KG1 (cell line): ENCODE results near the gene DUS2.
"Not testable (repeated sequence)": the region's sequence is repeated elsewhere in the genome, so short reads cannot be mapped to it uniquely, and the experiment has no call there.

Source experiments
- DNase-seq: peaks from one replicate; lab custom pipeline; 2025; lab: John Stamatoyannopoulos, UW

Gene DUS2

DNA sequence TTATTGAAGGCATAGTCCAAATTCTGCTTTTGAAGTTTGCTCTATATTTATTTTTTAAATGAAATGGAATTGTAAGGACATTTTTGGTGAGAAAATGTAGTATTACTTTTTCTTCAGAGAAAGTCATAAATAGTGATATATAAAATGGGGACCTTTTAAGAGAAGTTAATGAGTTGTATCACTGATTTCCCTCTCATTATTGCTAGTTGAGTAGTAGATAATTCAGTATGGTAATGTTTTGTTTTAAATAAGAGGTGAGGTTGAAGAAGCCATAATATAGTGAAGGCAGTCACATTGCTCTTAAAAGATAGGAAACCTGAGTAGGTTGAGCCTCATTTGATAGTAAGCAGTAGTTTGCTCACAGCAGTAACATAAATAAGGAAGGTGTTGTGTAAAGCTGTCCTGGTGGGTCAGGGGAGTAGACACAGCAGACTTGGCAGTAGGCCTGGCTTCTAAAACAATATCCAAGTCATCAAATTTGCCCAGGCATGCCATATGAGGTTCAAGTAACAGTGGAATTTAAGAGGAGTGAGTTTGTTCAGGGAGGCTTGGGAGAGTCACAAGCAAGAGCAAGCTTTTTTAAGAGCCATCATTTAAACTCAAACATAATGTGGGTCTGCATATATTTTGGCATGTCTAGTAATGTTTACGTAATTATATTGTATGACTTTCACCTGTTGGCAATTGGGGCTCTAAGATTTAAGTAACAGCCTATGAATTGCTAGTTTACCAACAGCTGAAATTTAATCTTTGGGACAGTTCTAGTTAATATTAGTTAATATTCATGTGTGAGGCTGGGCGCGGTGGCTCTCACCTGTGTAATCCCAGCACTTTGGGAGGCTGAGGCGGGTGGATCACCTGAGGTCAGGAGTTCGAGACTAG, 68.5 kb downstream of the DUS2 start:
- no peak for DNase-seq

- not testable (repeated sequence) for DNase-seq
These were observed 69.2 kb downstream of the DUS2 start for GRCh38 chr16:68092275-68092674.

GRCh38 chr16:68093816-68094613, 70.9 kb downstream of the DUS2 start:
- no peak for DNase-seq

GRCh38 chr16:68094614-68094934, 71.5 kb downstream of the DUS2 start:
- no peak for DNase-seq

- no peak for DNase-seq
These were observed 73.4 kb downstream of the DUS2 start for GRCh38 chr16:68096491-68096890.

DNA sequence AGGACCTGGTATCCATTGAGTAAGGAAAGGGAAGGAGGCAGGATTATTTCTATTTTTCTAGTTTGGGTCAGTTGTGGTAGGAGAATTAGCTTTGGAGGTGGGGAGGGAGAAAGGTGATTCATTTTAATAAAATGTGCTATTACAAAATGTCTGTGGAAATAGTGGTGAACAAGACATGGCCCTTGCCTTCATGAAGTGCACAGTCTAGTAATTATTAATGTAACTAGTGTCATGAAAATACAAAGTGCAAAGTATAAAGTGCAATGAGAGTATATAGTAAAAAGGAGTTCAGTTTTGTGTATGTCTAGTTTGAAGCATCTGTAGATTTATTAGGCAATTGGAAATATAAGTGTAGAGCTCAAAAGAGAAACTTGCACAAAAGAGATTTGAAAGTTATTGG, 74.0 kb downstream of the DUS2 start:
- no peak for DNase-seq

- DNase-seq, result no peak
These were observed 74.8 kb downstream of the DUS2 start for GRCh38 chr16:68097895-68098294.

GRCh38 chr16:68100488-68100887, 77.4 kb downstream of the DUS2 start:
- DNase-seq, result no peak

DNA sequence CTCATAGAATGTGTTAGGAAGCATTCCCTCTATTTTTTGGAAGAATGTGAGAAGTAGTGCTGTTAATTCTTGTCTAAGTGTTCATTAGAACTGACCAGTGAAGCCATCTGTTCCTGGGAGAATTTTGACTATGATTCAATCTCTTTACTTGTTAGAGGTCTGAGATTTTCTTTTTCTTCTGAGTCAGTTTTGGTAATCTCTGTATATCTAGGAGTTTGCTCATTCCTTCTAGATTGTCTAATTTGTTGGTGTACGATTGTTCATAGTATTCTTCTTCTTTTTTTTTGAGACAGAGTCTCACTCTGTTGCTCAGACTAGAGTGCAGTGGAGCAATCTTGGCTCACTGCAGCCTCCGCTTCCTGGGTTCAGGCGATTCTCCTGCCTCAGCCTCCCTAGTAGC, 82.5 kb downstream of the DUS2 start:
- no peak for DNase-seq

DNA sequence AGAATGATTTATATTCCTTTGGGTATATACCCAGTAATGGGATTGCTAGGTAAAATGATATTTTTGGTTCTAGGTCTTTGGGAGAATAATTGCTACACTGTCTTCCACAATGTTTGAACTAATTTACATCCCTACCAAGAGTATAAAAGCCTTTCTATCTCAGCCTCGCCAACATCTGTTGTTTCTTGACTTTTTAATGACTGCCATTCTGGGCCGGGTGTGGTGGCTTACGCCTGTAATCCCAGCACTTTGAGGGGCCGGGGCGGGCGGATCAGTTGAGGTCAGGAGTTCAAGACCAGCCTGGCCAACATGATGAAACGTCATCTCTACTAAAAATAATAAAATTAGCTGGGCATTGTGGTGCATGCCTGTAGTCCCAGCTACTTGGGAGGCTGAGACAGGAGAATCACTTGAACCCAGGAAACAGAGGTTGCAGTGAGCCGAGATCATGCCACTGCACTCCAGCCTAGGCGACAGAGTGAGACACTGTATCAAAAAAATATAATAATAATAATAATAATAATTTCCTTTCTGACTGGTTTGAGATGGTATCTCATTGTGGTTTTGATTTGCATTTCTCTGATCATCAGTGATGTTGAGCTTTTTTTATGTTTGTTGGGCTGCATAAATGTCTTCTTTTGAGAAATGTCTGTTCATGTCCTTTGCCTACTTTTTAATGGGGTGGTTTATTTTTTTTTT, 84.3 kb downstream of the DUS2 start:
- not testable (repeated sequence) for DNase-seq

DNA sequence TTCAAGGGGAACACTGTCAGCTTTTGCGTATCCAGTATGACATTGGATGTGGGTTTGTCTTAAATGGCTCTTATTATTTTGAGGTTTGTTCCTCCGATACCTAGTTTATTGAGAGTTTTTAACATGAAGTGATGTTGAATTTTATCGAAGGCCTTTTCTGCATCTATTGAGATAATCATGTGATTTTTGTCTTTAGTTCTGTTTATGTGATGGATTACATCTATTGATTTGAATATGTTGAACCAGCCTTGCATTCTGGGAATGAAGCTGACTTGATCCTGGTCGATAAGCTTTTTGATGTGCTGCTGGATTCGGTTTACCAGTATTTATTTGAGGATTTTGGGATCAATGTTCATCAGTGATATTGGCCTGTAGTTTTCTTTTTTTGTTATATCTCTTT, 86.1 kb downstream of the DUS2 start:
- not testable (repeated sequence) for DNase-seq

DNA sequence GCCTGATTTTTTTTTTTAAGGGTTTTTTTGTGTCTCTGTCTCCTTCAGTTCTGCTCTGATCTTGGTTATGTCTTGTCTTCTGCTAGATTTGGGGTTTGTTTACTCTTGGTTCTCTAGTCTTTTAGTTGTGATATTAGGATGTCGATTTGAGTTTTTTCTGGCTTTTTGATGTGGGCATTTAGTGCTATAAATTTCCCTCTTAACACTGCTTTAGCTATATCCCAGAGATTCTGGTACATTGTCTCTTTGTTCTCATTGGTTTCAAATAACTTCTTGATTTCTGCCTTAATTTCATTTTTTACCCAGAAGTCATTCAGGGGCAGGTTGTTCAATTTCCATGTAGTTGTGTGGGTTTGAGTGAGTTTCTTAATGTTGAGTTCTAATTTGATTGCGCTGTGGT, 87.5 kb downstream of the DUS2 start:
- DNase-seq, result not testable (repeated sequence)

- DNase-seq, result no peak
These were observed 88.3 kb downstream of the DUS2 start for GRCh38 chr16:68111379-68111778.

DNA sequence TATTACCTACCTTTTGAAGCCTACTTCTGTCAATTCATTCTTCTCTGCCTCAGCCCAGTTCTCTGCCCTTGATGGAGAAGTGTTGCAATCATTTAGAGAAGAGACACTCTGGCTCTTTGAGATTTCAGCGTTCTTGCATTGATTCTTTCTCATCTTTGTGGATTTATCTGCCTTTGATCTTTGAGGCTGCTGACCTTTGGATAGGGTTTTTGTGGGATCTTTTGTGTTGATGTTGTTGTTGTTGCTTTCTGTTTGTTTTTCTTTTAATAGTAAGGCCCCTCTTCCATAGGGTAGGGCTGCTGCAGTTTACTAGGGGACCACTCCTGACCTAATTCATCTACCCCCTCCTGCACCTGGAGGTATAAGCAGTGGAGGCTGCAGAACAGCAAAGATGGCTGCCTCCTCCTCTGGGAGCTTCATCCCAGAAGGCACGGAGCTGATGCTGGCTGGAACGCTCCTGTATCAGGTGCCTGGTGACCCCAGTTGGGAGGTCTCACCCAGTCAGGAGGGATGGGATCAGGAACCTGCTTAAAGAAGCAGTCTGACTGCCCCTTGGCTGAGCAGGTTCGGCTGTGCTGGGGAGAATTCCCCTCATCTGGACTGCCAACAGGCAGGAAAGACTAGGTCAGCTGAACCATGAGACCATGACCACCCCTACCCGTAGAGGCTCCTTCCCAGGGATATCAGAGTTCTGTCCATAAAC, 90.1 kb downstream of the DUS2 start:
- DNase-seq, result no peak

GRCh38 chr16:68113765-68114240, 90.7 kb downstream of the DUS2 start:
- no peak for DNase-seq

GRCh38 chr16:68114939-68115338, 91.9 kb downstream of the DUS2 start:
- DNase-seq, result not testable (repeated sequence)

DNA sequence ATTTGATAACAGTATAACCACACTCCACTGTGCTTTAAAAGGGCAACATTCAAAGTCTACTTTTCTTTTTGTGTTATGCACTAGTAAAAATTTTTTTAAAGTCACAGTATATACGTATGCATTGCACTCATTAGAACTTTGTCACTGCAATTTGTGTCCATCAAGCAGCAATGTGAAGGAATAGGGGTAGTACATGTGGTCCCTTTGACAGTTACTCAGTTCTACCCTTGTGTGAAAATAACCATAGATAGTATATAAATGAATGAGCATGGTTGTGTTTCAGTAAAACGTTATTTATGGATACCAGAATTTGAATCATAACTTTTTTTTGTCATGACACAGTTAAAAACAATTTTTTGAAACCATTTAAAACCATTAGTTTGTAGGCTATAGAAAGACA, 92.8 kb downstream of the DUS2 start:
- DNase-seq, result no peak

- DNase-seq, result no peak
These were observed 93.3 kb downstream of the DUS2 start for GRCh38 chr16:68116256-68116867.

- no peak for DNase-seq
These were observed 94.8 kb downstream of the DUS2 start for GRCh38 chr16:68117884-68118283.

DNA sequence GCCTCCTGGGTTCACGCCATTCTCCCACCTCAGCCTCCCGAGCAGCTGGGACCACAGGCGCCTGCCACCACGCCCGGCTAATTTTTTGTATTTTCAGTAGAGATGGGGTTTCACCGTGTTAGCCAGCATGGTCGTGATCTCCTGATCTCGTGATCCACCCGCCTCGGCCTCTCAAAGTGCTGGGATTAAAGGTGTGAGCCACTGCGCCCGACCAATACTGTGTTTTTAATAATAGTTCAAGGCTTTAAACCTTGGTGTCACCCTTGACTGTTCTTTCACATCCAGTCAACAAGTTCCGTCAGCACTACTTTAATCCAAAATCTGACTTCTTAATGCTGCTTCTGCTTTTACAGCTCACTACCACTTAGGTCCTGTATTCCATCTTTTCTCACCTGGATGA, 95.9 kb downstream of the DUS2 start:
- not testable (repeated sequence) for DNase-seq

GRCh38 chr16:68120496-68120895, 97.4 kb downstream of the DUS2 start:
- DNase-seq, result not testable (repeated sequence)
